Esophagus muscularis mucosa (tissue), 3 donors: ENCODE measurements around the gene CAPN14.

ENCODE experiments used
- POLR2A ChIP-seq: fragments of 450-650 bp; IDR thresholded peaks from one replicate; pipeline ENCODE4 v1.6.1; 2017; ENCODE audit warnings: antibody characterized with exemption, moderate library complexity, mild to moderate bottlenecking, low read depth
- POLR2AphosphoS5 ChIP-seq, 2 donors: sonication (generic); formaldehyde crosslinking; IDR thresholded peaks; one replicate each; pipeline ENCODE4 v1.6.1; 2017; ENCODE audit warnings: antibody characterized with exemption in 2 of 2
- TF ChIP-seq, protein P1 (sequence below), 3 experiments: fragments of 200-600 bp in 2 of 3; fragments of 450-650 bp in 1 of 3; sonication (generic) in 2 of 3; IDR thresholded peaks; one replicate each; pipeline ENCODE4 v1.5.1; 2017 to 2019; ENCODE audit warnings: antibody characterized with exemption in 3 of 3, mild to moderate bottlenecking in 2 of 3, moderate library complexity in 1 of 3

DNA sequence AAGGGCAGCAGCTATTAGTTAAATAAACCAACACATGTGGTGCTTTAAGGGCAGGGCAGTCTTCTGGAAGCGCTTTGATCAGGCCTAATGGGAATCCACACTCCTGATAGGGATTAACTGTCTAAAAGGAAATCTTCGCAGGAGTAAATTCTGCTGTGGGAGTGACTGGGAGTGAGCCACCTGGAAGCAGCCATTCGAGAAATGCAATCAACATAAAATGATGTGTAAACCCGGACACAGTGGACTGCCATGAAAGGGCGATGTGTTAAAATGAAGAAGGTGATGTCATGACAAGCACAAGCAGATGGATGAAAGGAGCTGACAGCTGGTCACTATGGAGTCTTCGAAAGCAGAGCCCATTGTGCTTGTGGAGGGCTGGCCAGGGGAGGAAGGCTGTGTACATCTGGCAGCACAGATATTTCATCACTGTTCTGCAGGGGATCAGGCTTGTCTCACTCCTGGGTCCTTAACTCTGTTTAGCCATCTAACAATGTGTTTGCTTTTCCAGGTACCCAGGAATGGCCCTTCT is 54.2 kb downstream of the CAPN14 start:
- TF ChIP-seq, protein P1, sequence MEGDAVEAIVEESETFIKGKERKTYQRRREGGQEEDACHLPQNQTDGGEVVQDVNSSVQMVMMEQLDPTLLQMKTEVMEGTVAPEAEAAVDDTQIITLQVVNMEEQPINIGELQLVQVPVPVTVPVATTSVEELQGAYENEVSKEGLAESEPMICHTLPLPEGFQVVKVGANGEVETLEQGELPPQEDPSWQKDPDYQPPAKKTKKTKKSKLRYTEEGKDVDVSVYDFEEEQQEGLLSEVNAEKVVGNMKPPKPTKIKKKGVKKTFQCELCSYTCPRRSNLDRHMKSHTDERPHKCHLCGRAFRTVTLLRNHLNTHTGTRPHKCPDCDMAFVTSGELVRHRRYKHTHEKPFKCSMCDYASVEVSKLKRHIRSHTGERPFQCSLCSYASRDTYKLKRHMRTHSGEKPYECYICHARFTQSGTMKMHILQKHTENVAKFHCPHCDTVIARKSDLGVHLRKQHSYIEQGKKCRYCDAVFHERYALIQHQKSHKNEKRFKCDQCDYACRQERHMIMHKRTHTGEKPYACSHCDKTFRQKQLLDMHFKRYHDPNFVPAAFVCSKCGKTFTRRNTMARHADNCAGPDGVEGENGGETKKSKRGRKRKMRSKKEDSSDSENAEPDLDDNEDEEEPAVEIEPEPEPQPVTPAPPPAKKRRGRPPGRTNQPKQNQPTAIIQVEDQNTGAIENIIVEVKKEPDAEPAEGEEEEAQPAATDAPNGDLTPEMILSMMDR (IDR thresholded peaks at IDR 0.05), result no peak
- TF ChIP-seq POLR2A (no peak), POLR2AphosphoS5 (IDR thresholded peaks at IDR 0.05) (no peak)
